HUES64 (cell line): ENCODE data around the gene FBXW11.
A peak's percentile ranks its signal among the peaks of the same experiment; 100 is the strongest.
"Not testable (repeated sequence)": the region's sequence is repeated elsewhere in the genome, so short reads cannot be mapped to it uniquely, and the experiment has no call there.

ENCODE experiments used
- H3K27ac ChIP-seq: 2 replicates; pipeline ENCODE4 v1.7.0; 2013; ENCODE audit warnings: low read depth, low read length, inconsistent platforms
- H3K27me3 ChIP-seq: 2 replicates; pipeline ENCODE4 v1.6.1; 2013; ENCODE audit warnings: mild to moderate bottlenecking, low read length; ENCODE audit not compliant: insufficient read depth
- H3K36me3 ChIP-seq: 2 replicates; pipeline ENCODE4 v1.6.1; 2013; ENCODE audit warnings: mild to moderate bottlenecking, low read length; ENCODE audit not compliant: insufficient read depth
- H3K4me1 ChIP-seq: 2 replicates; pipeline ENCODE4 v1.6.1; 2013; ENCODE audit warnings: mild to moderate bottlenecking, low read length, moderate library complexity; ENCODE audit not compliant: insufficient read depth
- H3K4me3 ChIP-seq: 2 replicates; pipeline ENCODE4 v1.5.1; 2013; ENCODE audit warnings: mild to moderate bottlenecking, low read length, moderate library complexity
- H3K9ac ChIP-seq: 2 replicates; pipeline ENCODE4 v1.6.1; 2013; ENCODE audit warnings: mild to moderate bottlenecking, low read depth, low read length
- H3K9me3 ChIP-seq: 2 replicates; pipeline ENCODE4 v1.6.1; 2013; ENCODE audit warnings: low read depth, low read length; ENCODE audit not compliant: insufficient read depth
- WGBS: fragments of 150-250, 120-280 bp; methylation state at CpG from one replicate; pipeline ENCODE4 v1.1.7; 2013; ENCODE audit warnings: missing lambda C conversion rate; 5-methylcytosine and 5-hydroxymethylcytosine counted together

FBXW11 gene

DNA sequence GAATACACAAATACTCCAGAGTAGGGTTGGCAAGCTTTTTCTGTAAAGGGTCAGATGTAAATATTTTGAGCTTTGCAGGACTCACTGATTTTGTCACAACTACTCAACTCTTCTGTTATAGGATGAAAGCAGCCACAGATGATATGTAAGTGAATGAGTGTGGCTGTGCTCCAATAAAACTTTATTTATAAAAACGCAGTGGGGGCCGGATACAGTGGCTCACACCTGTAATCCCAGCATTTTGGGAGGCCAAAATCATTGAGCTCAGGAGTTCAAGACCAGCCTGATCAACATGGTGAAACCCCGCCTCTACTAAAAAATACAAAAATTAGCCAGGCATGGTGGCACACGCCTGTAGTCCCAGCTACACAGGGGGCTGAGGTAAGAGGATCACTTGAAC, 69.1 kb downstream of the FBXW11 start:
- H3K9ac ChIP-seq = no peak overlapping the region
- H3K36me3 ChIP-seq = no peaks in the 10 kb centered on the region
- no peak overlapping the region for H3K4me3 ChIP-seq
- no peaks in the 10 kb centered on the region for H3K27me3 ChIP-seq
- 94% methylated on average over 4 of the region's 4 CpGs for WGBS
- no peak overlapping the region for H3K27ac ChIP-seq
- H3K4me1 ChIP-seq = peaks cover 5% of the 10 kb centered on the region; the same call in 1 of the 2 replicates
- H3K9me3 ChIP-seq = no peaks in the 10 kb centered on the region

DNA sequence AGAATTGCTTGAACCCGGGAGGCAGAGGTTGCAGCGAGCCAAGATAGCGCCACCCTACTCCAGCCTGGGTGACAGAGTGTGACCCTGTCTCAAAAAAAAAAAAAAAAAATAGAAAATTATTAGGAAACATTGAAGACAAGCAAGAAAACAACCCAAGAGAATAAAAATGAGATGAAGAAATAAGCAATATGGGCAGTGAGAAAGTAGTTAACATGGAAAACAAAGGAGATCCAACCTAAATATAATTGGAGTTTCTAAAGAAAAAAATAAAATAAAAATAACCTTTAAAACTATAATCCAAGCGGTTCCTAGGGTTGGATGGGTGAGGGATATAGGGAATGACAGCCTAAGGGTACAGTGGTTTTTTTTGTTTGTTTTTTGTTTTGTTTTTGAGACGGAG, 71.9 kb downstream of the FBXW11 start:
- H3K27me3 ChIP-seq = no peaks in the 10 kb centered on the region
- no peak overlapping the region for H3K27ac ChIP-seq
- H3K4me1 ChIP-seq = peaks cover 10% of the 10 kb centered on the region; the same call in 1 of the 2 replicates
- H3K9ac ChIP-seq = no peak overlapping the region
- 97% methylated on average over 4 of the region's 5 CpGs for WGBS
- H3K36me3 ChIP-seq = no peaks in the 10 kb centered on the region
- H3K4me3 ChIP-seq = no peak overlapping the region
- H3K9me3 ChIP-seq = no peaks in the 10 kb centered on the region

- Histone ChIP-seq H3K9ac (no peak overlapping the region), H3K4me1 (peaks cover 23% of the 10 kb centered on the region), H3K27ac (no peak overlapping the region), H3K27me3 (no peaks in the 10 kb centered on the region), H3K9me3 (no peaks in the 10 kb centered on the region), H3K36me3 (no peaks in the 10 kb centered on the region), H3K4me3 (no peak overlapping the region)
- WGBS = 83% methylated on average over 2 of the region's 2 CpGs
These were observed 75.3 kb downstream of the FBXW11 start for GRCh38 chr5:171931163-171931562.

DNA sequence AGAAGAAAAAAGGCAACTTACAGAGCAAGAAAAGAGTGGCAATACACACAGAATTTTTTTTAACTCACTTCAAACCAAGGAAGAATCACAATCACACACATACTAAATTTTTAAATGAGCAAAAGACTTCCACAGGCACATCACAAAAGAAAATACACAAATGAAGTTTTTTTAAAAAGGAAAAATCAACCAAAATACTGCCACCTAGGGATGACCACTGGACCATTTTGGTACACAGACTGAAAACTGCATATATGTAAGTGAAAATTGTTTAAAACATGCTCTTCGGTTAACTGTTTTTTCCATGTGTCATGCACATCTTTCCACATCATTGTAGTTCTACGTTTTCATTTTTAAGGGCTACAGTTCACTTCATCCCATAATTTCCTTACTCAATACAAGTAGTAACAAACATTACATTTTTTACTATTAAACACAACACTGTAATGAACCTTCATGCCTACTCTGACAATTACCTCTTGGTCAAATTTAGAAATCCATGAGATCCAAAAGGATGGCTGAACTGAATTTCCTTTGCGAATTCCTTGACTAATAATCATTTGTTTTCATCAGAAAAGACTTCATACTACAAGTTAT, 79.0 kb downstream of the FBXW11 start:
- no peaks in the 10 kb centered on the region for H3K36me3 ChIP-seq
- H3K9ac ChIP-seq = no peak overlapping the region
- no peak overlapping the region for H3K4me3 ChIP-seq
- peaks cover 6% of the 10 kb centered on the region; the same call in 1 of the 2 replicates for H3K9me3 ChIP-seq
- no peak overlapping the region for H3K27ac ChIP-seq
- WGBS = 90% methylated on average over 3 of the region's 3 CpGs
- no peaks in the 10 kb centered on the region for H3K27me3 ChIP-seq
- H3K4me1 ChIP-seq = peaks cover 23% of the 10 kb centered on the region

GRCh38 chr5:171926311-171926710, 80.1 kb downstream of the FBXW11 start:
- H3K4me1 ChIP-seq = peaks cover 28% of the 10 kb centered on the region
- peaks cover 6% of the 10 kb centered on the region; the same call in 1 of the 2 replicates for H3K9me3 ChIP-seq
- peak overlapping the region; percentile 22; the same call in 1 of the 2 replicates for H3K27ac ChIP-seq
- no peak overlapping the region for H3K4me3 ChIP-seq
- no peaks in the 10 kb centered on the region for H3K27me3 ChIP-seq
- no peaks in the 10 kb centered on the region for H3K36me3 ChIP-seq
- WGBS = 71% methylated on average over 8 of the region's 8 CpGs
- H3K9ac ChIP-seq = no peak overlapping the region

DNA sequence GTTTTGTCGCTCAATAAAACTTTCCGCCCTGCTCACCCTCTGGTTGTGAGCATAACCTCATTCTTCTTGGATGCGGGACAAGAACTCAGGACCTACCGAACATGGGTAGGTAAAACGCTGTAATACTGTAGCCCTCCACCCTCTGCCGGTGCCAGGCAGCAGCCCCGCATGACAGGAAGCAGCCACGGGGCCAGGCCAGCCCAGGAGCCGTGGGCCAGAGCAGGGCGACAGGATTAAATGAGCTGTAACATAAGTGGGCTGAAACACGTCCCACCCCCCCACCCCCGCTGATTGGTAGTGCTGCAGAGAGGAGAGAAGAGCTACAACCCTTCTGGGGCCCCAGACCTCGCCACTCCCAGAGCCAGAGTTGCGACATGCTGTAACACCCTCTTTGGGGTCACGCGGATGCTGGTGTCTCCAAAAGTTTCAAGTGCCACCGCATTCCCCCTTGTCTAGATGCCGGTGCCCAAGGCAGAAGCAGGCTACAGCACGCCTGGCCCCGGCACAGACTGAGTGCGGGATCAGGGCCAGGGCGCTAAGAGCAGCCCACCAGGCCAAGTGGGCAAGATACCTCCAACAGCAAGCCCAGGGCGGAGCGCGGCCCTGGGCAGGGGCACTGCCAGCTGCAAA, 81.8 kb downstream of the FBXW11 start:
- Histone ChIP-seq H3K27ac (no peak overlapping the region), H3K9me3 (peaks cover 6% of the 10 kb centered on the region; the same call in 1 of the 2 replicates), H3K36me3 (no peaks in the 10 kb centered on the region), H3K9ac (no peak overlapping the region), H3K4me3 (no peak overlapping the region), H3K4me1 (peaks cover 17% of the 10 kb centered on the region), H3K27me3 (no peaks in the 10 kb centered on the region)
- 98% methylated on average over 25 of the region's 25 CpGs for WGBS

DNA sequence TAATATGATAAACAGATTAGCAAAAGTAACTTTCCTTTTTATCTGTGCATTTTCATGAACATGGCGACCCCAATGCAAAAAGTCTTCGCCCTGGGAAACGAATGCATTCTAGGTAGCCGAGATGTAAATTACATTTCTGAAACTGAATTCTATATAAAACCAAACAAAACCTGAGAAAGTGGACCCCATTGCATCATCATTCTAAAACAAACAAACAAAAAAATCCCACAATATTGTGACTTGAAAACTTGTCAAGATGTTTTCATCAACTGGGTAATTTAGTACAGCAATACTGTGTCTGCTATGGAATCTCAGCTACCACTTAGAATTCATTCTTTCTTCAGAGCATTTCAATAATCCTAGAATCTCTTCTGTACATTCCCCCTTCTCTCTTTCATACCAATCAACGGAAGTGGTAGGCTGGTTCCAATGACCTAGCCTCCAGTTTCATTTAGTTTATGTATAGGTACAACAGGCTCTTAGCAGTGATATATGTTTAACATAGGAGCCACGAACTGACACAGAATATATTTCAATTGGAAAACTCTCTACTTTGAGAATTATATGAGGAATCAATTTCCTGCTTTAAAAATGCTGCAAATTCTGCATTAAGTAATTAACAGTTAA, 85.6 kb downstream of the FBXW11 start:
- Histone ChIP-seq H3K4me3 (no peak overlapping the region), H3K4me1 (peaks cover 5% of the 10 kb centered on the region; the same call in 1 of the 2 replicates), H3K36me3 (no peaks in the 10 kb centered on the region), H3K9ac (no peak overlapping the region), H3K27ac (no peak overlapping the region), H3K9me3 (peaks cover 6% of the 10 kb centered on the region; the same call in 1 of the 2 replicates), H3K27me3 (no peaks in the 10 kb centered on the region)
- WGBS = 98% methylated on average over 6 of the region's 6 CpGs

- not testable (repeated sequence) for H3K9me3 ChIP-seq, H3K36me3 ChIP-seq, H3K4me3 ChIP-seq, H3K27me3 ChIP-seq, H3K9ac ChIP-seq, H3K27ac ChIP-seq
- 86% methylated on average over 2 of the region's 4 CpGs for WGBS
- peaks cover 37% of the 10 kb centered on the region for H3K4me1 ChIP-seq
These were observed 90.7 kb downstream of the FBXW11 start for GRCh38 chr5:171915700-171916099.

DNA sequence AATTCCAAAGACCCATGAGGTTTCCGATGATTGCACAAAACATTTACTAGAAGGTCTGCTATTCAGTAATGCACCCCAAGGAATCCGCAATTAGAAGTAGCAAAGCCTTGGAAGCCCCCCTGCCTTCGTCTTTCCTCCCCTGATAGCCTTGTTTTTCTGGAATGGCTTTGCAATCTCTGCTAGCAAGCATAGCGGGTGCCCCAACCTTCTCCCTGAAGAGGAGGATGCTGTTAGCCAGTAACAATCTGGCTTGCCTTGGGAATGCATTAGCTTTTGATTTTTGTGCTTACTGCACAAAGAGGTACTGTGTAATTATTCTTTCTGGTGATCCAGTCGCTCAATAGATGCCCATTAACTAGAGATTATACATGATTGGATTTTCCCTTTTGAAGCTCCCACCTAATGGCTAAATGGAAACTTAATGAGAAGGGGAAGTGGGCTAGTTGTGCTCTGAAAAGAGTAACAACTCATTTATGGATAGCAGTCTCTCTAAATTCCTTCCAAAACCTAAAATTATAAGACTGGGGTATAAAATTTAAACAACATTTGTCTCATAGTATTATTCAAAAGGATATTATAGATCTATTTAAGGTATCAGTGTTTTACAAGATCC, 91.6 kb downstream of the FBXW11 start:
- Histone ChIP-seq H3K9ac (no peak overlapping the region), H3K36me3 (peaks cover 9% of the 10 kb centered on the region), H3K27ac (no peak overlapping the region), H3K4me1 (peaks cover 37% of the 10 kb centered on the region), H3K27me3 (no peaks in the 10 kb centered on the region), H3K4me3 (no peak overlapping the region), H3K9me3 (no peaks in the 10 kb centered on the region)
- WGBS = 87% methylated on average over 5 of the region's 5 CpGs

GRCh38 chr5:171913987-171914273, 92.5 kb downstream of the FBXW11 start:
- H3K9ac ChIP-seq = no peak overlapping the region

GRCh38 chr5:171911152-171911551, 95.3 kb downstream of the FBXW11 start:
- Histone ChIP-seq H3K4me3 (no peak overlapping the region), H3K4me1 (peaks cover 41% of the 10 kb centered on the region), H3K9ac (no peak overlapping the region), H3K36me3 (peaks cover 25% of the 10 kb centered on the region), H3K27ac (no peak overlapping the region), H3K9me3 (no peaks in the 10 kb centered on the region), H3K27me3 (no peaks in the 10 kb centered on the region)
- 100% methylated on average over 2 of the region's 2 CpGs for WGBS

More at GRCh38 chr5:171913987-171914273, 92.5 kb downstream of the FBXW11 start:
- Histone ChIP-seq H3K27me3 (no peaks in the 10 kb centered on the region), H3K4me1 (peaks cover 37% of the 10 kb centered on the region), H3K27ac (no peak overlapping the region; the same call in 1 of the 2 replicates), H3K4me3 (no peak overlapping the region), H3K36me3 (peaks cover 18% of the 10 kb centered on the region), H3K9me3 (no peaks in the 10 kb centered on the region)
